Activated CD4-positive, alpha-beta T cell treated with anti-CD3 and anti-CD28 coated beads, Interleukin-2, amount 50 U/mL, for 24 hours (primary cell): Measurements from ENCODE around the gene COTL1.

Experiments
- DNase-seq, 2 donors: peaks; one replicate each; pipeline ENCODE4 v3.0.0-alpha.2; 2020; ENCODE audit warnings: low read depth in 1 of 2, low spot score in 1 of 2

Gene COTL1

GRCh38 chr16:84554627-84555328 lies 63.1 kb downstream of the COTL1 start:
- no peak for DNase-seq

- peak in 1 of 2 donors; percentile 32 for DNase-seq
These were observed 63.9 kb downstream of the COTL1 start for GRCh38 chr16:84553873-84554399.

GRCh38 chr16:84552135-84552534 lies 65.7 kb downstream of the COTL1 start:
- DNase-seq = no peak

- no peak for DNase-seq
These were observed 67.8 kb downstream of the COTL1 start for GRCh38 chr16:84550096-84550495.

- DNase-seq = peak; percentile 41
These were observed 68.7 kb downstream of the COTL1 start for GRCh38 chr16:84548971-84549844.

- no peak for DNase-seq
These were observed 69.4 kb downstream of the COTL1 start for GRCh38 chr16:84548508-84548907.

- DNase-seq = peak in 1 of 2 donors; percentile 33
These were observed 70.3 kb downstream of the COTL1 start for GRCh38 chr16:84547546-84548061.

GRCh38 chr16:84546669-84547545 lies 71.0 kb downstream of the COTL1 start:
- DNase-seq = no peak

GRCh38 chr16:84545114-84545737 lies 72.7 kb downstream of the COTL1 start:
- DNase-seq = no peak

GRCh38 chr16:84544031-84544773 lies 73.7 kb downstream of the COTL1 start:
- DNase-seq = no peak

GRCh38 chr16:84543253-84543652 lies 74.6 kb downstream of the COTL1 start:
- DNase-seq = no peak

GRCh38 chr16:84541999-84542817 lies 75.7 kb downstream of the COTL1 start:
- no peak for DNase-seq

- DNase-seq = no peak
These were observed 77.7 kb downstream of the COTL1 start for GRCh38 chr16:84540194-84540593.

- no peak for DNase-seq
These were observed 79.5 kb downstream of the COTL1 start for GRCh38 chr16:84538222-84538840.

GRCh38 chr16:84537491-84538151 lies 80.3 kb downstream of the COTL1 start:
- DNase-seq = no peak

GRCh38 chr16:84535851-84536250 lies 82.0 kb downstream of the COTL1 start:
- DNase-seq = no peak

GRCh38 chr16:84535408-84535807 lies 82.5 kb downstream of the COTL1 start:
- DNase-seq = no peak

- no peak for DNase-seq
These were observed 83.1 kb downstream of the COTL1 start for GRCh38 chr16:84534815-84535214.
